Measurements from ENCODE around the gene QKI.
A peak's percentile ranks its signal among the peaks of the same experiment; 100 is the strongest.
"Not testable (repeated sequence)": the region's sequence is repeated elsewhere in the genome, so short reads cannot be mapped to it uniquely, and the experiment has no call there.

Gene QKI

DNA sequence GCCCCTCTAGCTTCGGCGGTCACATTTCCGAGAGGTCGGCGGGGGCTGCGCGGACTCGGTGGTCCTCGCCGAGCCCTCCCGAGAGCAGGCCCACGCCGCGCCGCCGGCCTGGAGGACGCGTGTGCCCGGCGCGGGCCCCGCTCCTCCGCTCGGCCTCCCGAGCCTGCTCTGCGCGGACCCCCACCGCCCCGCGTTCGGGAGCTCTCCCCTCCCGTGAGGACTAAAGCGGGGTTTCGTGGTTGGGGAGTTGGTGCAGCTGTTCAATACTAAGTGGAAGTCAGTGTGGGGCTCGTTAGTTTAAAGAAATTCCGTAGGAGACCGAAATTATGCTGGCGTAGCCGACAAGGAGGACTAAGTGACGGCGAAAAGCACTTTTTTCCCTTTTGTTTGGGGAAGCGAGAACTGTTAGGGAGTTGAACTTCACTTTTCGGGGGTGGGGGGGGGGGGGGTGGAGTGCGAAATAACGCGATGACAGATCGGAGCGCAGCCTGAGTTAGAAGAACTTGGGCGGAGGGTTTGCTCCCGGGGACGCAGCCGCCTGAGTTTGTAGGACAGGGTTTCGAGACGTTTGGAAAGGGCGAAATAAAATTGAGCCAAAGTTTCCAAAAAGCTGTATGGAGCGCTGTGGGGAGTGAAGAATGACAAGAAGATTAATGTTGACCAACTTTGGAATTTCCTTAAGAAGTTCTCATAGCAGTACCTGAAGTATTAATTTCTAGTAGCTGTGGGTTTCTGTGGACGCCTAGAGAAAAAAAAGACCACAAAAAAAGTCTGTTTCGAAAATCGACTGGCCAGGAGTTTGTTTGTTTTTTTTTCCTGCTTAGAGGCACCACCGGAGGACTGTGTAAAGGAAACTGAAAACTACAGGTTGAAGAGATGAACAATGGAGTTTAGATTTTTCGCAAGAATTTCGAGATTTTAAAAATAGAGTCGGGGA lies 1.4 kb downstream of the QKI start:
- peak; percentile 65 for DNase-seq

DNA sequence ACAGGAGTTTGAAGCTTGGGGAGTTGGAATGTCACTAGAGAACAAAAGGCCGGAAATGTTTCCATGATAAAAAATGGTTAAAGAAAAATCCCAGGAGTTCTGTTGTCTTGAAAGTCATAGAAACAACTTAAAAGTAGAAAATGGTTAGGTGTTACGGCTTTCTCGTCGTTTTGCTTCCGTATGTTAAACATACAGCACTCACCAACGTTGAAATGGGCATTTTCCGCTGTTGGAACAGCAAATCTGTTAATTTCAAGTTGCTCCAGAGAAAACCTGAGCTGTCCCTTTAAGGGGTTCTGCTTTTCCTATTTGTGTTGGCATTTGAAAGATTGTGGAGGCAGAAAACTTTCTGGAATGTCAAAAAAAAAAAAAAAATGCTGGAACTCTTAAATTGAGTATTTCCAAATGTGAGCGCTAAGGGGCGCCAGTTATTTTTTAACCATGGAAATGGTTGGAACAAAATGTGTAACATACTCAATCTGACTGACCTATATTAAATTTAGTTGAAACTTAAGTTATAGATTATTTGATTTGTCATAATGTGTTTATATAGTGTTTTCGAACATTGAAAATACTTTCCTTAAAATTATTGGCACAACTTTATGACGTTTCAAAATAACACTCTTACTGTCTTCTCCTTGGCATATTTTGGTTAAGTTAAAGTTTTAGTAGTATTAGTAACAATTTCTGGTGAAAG lies 2.2 kb downstream of the QKI start:
- DNase-seq, result peak; percentile 91

DNA sequence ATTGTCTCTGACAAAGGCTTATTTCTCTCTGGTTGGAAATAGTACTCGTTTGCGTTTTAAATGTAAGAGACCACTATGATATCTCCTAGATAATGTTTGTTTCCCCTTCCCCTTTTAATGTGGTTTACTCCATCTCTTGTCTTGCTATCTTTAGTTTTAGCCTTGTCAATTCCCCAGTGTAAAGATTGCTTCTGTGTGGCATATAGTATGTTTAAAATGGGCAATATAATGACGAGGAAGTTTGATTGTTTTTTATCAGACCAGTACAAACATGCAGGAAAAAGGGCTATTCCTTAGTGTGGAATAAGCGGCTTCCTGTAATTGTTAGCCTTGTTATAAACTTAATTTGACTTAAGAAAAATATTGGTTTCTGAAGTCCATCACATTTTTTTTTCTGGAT lies 3.1 kb downstream of the QKI start:
- no peak for DNase-seq

DNA sequence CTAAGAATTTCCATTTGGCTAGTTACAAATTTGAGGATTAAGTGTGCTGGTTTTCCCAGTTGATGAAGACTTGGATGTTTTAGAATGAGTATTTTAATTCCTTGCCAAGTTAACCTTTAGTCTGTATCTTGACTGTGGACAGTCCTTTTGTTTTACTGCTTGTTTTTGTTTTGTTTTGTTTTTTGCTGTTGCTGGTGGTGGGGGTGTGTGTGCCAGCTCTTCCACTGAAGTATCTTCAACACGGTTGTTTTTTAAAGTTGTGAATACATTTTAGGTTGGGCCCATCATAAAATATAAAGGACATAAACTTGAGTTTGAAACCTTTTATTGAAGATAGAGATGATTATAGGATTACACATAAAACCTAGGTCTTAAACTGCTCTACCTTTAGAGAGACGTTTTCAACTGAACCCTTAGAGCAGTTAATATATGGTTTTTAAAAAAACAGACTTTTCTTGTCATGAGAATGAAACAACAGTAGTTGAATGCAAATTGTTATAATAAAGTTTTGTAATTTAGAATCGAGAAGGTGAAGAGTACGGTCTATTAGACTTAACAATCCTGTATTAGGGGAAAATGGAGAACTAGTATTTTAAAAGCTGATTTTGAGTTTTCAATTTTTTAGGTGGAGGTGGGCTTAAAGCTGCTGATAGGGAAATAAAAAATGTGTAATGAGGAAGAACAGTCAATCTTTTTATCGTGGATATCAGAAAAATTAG lies 4.0 kb downstream of the QKI start:
- no peak for DNase-seq

DNA sequence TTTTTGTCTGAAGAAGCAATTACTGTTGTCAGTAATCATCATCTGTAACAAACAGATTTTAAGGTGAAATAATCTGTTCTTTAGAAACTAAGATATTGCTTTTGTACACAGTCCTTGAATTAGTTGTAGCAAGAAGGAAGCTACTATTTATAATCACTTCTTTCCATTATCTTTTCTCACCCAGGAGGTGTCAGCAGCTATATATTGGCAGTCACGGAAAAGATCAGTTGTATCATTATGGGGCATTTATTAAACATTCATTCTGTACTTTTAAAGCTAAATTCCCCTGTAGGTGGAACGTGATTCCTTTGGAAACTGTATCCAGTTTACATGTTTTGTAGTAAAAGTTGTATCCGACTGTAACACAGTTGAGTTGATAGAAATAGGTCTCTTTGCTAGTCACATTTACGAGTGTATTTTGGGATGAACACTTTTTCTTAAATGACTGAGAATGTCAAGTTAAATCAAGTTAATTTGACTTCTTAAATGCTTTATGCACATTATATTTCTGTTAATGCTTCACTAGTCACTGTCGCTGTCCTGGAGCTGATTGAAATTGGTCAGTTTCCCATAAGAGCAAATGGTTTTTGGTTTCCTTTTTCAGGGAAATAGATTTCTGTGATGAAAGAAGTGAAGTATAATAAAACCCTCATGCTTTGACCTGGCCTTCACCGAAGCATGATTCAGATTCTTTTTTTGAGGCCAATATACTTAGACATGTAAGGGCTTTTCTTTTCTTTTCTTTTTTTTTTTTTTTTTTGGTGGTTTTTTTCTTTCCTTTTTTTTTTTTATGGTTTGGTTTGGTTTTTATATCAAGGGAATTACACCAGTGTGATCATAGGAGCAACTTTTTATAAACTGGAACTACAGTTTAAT lies 5.1 kb downstream of the QKI start:
- peak; percentile 32 for DNase-seq

DNA sequence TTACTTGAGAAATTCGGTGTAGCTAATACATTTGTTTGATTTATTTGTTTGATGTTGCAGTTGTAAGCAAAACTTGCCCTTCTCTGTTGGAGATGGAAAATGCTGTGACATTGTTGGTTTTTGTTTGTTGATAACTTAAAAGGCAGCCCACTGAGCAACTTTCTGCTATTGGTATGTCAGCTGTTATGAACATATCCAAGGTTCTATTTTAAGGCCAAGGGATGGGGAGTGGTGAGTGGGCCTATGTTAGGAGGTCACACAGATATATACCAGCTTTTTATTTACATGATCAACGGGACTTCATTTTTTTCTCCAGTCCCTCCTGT lies 5.7 kb downstream of the QKI start:
- DNase-seq, result no peak

DNA sequence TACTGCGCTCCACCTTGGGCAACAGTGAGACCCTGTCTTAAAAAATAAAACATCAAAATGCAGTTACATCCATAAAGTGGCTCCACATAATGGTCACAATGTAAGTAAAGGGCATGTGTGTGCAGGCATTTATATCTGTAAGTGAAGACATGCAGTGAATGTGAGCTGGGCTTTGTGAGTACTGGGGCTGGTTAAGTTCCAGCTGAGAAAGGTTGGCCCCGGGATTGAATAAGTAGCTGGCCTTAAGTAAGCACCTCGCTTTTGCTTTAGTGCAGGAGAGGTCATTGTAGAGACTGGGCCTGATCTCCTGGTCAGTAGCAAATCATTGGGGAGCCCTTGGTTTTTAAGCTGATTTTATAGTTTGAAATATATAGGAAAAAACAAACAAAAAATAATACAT lies 8.0 kb downstream of the QKI start:
- no peak for DNase-seq

DNA sequence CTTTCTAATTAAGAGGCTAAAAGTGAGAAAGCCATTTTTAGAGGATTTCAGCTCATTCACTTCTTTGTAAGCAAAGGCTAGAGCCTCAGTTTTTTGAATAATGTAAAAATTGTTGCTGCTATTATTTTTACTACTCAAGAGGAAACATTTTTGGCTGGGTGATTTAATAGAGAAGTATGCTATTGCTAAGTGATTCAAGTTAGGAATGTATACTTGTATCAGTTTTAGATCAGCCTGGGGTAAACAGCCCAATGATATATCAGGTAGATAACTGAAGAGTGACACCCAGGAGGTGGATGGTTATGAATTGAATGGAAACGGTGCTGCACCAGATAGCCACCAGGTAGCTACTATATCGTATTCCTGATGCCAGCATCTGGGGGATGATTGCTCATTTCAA lies 9.2 kb downstream of the QKI start:
- no peak for DNase-seq

DNA sequence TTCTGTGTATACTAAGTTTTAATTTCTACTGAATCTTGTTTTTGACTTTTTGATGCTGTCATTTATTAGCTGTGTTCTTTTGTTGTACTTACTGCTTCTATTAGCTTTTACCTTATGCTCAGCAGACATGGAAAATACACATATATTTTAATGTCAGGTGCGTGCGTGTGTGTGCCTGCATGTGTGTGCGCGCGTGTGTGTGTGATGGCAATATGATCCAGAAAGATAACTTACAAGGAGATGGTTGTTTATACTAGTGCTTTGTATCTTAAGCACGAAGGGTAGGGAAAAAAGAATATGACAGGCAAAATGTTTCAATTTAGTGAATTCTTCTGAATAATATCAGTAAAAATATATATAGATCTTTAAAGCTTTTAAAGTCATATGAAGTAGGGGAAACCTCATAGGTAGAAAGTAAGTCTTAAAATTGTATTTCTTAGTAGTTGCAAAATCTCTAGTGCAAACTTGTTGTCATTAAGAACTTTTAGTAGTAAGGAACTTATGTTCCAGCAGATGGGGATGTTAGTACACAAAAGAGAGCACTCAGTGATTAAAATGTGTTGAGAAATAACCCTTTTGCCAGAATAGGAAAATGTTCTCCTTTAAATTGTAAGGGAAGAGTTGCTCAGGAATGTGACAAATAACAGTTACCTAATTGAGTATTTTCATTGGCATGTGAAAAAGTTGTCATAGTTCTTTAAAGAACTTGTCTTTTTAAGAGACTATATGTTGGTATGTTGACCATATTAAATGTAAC lies 13.2 kb downstream of the QKI start:
- DNase-seq, result peak; percentile 89

DNA sequence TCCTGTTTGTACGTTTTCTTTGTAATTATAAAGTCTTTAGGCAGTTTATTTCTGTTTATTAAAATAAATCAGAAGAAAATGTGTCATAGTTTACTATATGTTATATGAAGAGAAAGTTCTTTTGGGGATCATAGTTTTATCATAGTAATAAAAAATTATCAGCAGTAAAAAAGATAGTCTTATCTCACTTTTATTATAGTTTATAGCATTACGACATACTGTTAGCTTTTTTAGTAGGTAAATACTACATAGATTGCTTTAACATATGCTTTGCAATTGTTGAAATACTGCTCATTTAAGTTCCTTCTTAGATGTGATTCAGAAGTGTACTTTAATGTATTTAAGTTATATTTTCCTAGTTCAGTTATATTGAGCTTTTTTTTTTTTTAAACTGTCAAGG lies 13.9 kb downstream of the QKI start:
- DNase-seq, result no peak

DNA sequence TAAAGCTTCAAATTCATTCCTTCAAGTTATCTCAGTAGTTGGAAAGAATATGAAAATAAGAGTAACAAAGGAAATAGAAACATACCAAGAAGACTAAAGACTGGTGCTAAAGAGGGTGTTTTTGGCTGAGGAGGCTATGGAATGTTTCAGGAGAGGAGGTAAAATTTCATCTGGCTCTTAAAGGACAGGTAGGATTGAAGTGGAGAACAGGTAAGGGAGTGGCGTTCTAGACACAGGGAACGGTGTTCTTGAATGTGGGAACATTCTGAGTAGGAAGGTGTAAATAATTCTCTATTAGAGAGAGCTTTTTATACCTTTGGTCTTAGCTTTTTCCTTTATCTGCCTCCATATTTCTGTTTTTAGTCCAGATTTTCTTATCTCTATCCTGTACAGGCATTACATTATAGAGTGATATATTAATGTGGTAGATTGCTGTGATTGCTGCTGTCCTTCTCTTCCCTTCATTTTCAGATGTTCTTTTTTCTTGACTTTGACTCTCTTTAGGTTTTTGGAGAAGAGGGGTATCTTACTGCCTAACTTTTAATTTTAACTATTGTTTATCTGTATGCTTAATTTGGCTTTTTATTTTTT lies 15.4 kb downstream of the QKI start:
- no peak for DNase-seq

DNA sequence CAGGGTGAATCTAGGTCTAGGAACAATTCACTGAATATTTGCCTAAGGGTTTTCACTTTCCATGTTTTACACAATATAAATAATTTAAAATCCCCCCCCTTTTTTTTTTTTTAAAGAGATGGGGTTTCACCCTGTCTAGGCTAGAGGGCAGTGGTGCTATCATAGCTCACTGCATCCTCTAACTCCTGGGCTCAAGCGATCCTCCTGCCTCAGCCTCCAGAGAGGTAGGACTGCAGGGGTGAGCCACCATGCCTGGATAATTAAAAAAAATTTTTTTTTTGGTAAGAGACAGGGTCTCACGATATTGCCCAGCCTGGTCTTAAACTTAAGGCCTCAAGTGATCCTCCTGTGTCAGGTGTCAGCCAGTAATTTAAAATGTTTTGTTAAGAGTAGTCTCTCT lies 17.8 kb downstream of the QKI start:
- no peak for DNase-seq

DNA sequence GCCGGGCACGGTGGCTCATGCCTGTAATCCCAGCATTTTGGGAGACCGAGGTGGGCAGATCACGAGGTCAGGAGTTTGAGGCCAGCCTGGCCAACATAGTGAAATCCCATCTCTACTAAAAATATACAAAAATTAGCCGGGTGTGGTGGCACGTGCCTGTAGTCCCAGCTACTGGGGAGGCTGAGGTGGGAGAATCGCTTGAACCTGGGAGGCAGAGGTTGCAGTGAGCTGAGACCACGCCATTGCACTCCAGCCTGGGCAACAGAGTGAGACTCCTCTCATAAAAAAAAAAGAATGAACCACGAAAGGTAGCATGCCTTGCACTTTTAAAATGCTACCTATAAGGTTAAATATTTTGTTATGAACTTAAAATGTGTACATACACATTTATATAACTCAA lies 19.0 kb downstream of the QKI start:
- DNase-seq, result not testable (repeated sequence)

DNA sequence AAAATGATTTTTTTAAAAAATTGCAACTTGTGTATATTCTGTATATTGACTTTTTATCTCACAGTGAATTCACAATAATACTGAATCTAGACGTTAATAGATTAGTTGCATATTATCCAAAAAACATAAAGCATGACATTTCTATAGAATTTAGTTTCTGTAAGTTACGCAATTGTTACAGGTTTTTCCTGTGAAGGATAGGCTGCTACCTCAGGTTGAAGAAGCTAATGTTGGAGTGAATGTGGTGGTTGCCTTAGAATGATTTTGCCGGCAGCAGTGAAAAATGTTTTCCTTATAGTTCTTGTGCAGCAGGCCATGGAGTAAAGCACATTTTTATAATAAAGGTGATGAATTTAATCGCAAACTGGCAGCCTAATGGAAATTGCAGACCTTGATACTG lies 20.5 kb downstream of the QKI start:
- DNase-seq, result no peak

DNA sequence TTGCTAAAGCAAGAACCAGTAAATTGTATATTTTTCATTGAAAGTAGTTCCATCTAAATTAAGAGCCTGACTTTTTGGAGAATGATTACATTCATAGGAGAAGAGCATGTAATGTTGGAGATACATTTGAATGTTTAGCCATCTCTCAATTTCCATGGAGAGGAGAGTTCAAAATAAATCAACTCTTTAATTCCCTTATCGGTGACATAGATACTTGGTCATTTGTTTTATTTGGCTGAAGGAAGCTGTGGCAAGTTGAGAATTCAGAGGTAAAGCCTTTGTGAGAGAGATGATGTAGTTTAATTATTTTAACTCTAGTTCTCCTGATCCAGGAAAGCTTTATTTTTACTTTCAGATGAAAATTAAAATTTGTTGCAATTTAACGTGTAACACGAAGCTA lies 22.3 kb downstream of the QKI start:
- DNase-seq, result no peak

DNA sequence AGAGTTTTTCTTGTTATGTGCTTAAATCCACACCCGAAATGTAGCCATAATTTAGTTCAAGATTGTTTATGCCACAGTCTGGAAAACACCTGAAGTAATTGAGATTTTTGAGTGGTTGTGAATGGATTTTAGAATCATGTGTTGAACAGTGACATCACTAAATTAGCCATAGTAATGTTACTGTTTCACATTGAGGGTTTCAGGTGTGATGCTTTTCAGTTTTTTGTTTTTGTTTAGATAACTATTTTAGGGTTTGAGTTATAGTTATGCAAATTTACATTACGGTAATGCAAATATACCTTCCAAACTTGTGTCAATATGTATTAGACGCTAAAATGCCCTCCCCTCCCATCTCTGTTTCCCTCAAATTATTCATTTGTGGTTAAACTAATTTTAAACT lies 22.9 kb downstream of the QKI start:
- no peak for DNase-seq

DNA sequence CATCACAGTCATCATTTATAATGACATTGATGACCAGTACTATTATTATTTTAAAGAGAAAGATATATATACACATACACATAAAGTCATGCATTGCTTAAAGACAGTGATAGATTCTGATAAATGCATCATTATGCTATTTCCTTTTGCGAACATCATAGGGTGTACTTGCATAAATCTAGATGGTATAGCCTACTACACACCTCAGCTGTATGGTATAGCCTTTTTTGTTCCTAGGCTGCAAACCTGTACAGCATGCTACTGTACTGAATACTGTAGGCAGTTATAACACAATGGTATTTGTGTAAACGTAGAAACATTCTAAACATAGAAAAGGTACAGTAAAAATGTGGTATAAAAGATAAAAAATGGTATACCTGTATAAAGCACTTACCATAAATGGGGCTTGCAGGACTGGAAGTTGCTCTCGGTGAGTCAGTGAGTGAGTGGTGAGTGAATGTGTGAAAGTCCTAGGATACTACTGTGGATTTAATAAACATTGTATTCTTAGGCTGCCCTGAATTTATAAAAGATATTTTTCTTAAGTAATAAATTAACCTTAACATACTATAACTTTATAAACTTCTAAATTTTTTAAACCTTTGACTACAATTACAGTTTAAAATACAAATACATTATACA lies 23.9 kb downstream of the QKI start:
- no peak for DNase-seq

DNA sequence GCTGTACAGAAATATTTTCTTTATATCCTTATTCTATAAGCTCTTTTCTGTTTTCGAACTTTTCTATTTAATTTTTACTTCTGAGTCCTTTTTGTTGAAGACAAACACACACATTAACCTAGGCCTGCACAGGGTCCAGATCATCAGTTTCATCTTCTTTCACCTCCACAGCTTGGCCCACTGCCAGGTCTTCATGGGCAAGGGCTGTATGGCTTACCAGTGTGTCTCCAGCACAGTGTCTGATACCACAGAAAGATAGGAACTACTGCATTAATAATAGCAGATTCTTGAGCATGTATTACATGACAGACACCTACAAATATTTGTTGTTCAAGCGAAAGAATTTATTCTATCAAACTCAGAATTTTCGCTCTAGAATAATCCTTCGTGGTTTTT lies 24.4 kb downstream of the QKI start:
- DNase-seq, result peak; percentile 19

DNA sequence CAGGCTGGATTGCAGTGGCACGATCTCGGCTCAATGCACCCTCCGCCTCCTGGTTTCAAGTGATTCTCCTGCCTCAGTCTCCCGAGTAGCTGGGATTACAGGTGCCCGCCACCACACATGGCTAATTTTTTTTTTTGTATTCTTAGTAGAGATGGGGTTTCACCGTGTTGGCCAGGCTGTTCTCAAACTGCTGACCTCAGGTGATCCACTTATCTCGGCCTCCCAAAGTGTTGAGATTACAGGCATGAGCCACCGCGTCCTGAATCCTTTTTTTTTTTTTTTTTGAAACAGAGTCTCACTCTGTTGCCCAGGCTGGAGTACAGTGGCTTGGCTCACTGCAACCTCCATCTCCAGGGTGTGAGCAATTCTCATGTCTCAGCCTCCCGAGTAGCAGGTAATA lies 24.9 kb downstream of the QKI start:
- not testable (repeated sequence) for DNase-seq

DNA sequence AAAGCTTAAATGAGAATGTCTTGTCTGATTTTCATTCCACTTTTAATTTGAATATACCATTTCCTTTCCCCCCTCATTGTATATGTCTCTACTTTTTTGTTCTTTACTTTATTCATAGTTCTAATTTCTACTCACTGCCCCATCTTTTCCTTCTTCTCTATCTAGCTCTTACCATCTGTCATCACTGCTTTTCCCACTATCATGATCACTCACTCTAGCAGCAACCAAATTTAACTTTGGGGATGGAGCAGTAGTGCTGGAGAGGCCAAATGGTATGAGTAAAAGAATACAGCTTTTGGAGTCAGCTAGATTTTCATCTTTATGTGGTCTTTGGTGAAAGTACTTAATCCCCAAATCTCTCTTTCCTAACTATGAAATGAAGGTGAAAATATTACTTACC lies 25.5 kb downstream of the QKI start:
- DNase-seq, result no peak

DNA sequence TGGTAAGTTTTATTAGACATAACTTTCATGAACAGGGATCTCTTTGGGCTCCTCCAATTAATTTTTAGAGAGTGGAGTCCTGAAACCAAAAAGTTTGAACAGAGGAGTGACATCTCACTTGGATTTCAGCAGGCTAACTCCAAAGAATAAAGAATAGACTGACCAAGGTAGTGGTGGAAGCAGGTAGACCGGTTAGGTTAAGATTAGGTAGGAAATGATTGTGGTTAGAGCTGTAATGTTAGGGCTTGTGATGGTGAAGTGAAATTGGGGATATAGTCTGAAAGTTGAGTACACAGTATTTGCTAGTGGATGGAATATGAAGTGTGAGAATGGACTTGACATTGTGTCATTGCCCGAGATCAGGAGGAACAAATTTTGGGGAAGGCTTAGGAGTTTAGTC lies 27.8 kb downstream of the QKI start:
- no peak for DNase-seq

Data from fibroblast of skin of scalp (primary cell).